OCI-LY3 (cell line): ENCODE results near the gene MGAT5B.

Experiments used
- CTCF ChIP-seq: fragments of 200-600, 300-600 bp; sonication (generic); IDR thresholded peaks from 2 replicates; pipeline ENCODE4 v1.5.1; 2014; ENCODE audit warnings: antibody characterized with exemption, low read length, low read depth
- EZH2phosphoT487 ChIP-seq: fragments of 200-600 bp; shearing (Covaris generic); IDR thresholded peaks from 2 replicates; pipeline ENCODE4 v1.6.1; 2018; ENCODE audit warnings: antibody characterized with exemption, mixed run types, low read depth

DNA sequence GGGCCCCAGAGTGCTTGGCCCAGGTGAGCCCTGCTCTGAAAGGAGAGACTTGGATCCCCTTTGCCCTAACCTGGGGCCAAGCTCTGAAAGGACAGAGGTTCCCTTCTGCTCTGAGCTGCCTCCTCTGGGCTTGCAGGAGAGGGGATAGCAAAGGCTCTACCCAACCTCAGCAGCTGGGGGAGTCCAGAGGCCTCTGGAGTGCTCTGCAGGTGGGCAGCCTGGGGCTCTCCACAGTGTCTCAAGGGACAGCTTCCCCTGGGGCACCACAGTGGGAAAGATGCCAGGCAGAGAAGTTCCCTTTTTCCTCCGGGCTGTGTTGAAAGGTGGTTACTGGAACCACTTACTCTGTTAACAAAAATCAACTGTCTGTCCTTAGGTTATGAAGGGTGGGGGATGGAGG lies 48.2 kb upstream of the MGAT5B start:
- TF ChIP-seq EZH2phosphoT487 (no peak), CTCF (no peak)
